Endometrial microvascular endothelial cells (primary cell): Measurements from ENCODE around the gene MPZL1. TPM values are rescaled to one million over a fixed set of nuclear protein-coding genes. Genes with fewer than 3 reads are reported as not detected.

Source experiments
- in situ Hi-C: cut with HindIII; loops from 2 replicates; pipeline ENCODE4 v1.10.0; 2017; ENCODE audit warnings: low sequenced_read_pairs, low pct_unique_long_range_greater_than_20kb; ENCODE audit errors: inconsistent ontology term
- total RNA-seq: library from RNA; depleted of rRNA; stranded (reverse); fragments of >200 nt; gene quantifications from one replicate; pipeline ENCODE4 v1.2.3, GENCODE V29; 2015; ENCODE audit errors: inconsistent ontology term

The MPZL1 gene
- total RNA-seq, 1 donor from 2014 or later = 103 TPM

GRCh38 chr1:167693425-167694045 lies 28.2 kb upstream of the MPZL1 start:
- in situ Hi-C loops = no loop called here

- in situ Hi-C loops = no loop called here
Observed at GRCh38 chr1:167694691-167695090, 27.1 kb upstream of the MPZL1 start.

GRCh38 chr1:167695147-167695546 lies 26.6 kb upstream of the MPZL1 start:
- in situ Hi-C loops = no loop called here

- in situ Hi-C loops = no loop called here
Observed at GRCh38 chr1:167695756-167696561, 25.8 kb upstream of the MPZL1 start.

GRCh38 chr1:167697667-167698141 lies 24.1 kb upstream of the MPZL1 start:
- in situ Hi-C loops = no loop called here

- in situ Hi-C loops = no loop called here
Observed at GRCh38 chr1:167698313-167698712, 23.5 kb upstream of the MPZL1 start.

- in situ Hi-C loops = no loop called here
Observed at GRCh38 chr1:167701510-167701909, 20.3 kb upstream of the MPZL1 start.

GRCh38 chr1:167703557-167703956 lies 18.2 kb upstream of the MPZL1 start:
- in situ Hi-C loops = no loop called here

GRCh38 chr1:167704715-167705114 lies 17.1 kb upstream of the MPZL1 start:
- in situ Hi-C loops = no loop called here

GRCh38 chr1:167705250-167705649 lies 16.5 kb upstream of the MPZL1 start:
- in situ Hi-C loops = no loop called here

- in situ Hi-C loops = no loop called here
Observed at GRCh38 chr1:167706363-167706762, 15.4 kb upstream of the MPZL1 start.

- in situ Hi-C loops = no loop called here
Observed at GRCh38 chr1:167706931-167707877, 14.6 kb upstream of the MPZL1 start.

GRCh38 chr1:167707942-167708341 lies 13.8 kb upstream of the MPZL1 start:
- in situ Hi-C loops = no loop called here

GRCh38 chr1:167708940-167709389 lies 12.8 kb upstream of the MPZL1 start:
- in situ Hi-C loops = no loop called here

- in situ Hi-C loops = no loop called here
Observed at GRCh38 chr1:167710836-167711235, 10.9 kb upstream of the MPZL1 start.

GRCh38 chr1:167711797-167712196 lies 10.0 kb upstream of the MPZL1 start:
- in situ Hi-C loops = no loop called here

- in situ Hi-C loops = no loop called here
Observed at GRCh38 chr1:167713330-167714081, 8.3 kb upstream of the MPZL1 start.

- in situ Hi-C loops = no loop called here
Observed at GRCh38 chr1:167714098-167714438, 7.7 kb upstream of the MPZL1 start.
